Activated naive CD8-positive, alpha-beta T cell (primary cell): ENCODE data around the gene FAM78B.

Source experiments
- H3K27ac Mint-ChIP-seq: one replicate; pipeline ENCODE4 v1.8.0; 2021; ENCODE audit warnings: mixed read lengths
- H3K27me3 Mint-ChIP-seq: one replicate; pipeline ENCODE4 v1.8.0; 2021; ENCODE audit warnings: mixed read lengths
- H3K36me3 Mint-ChIP-seq: one replicate; pipeline ENCODE4 v1.8.0; 2021; ENCODE audit warnings: mixed read lengths
- H3K4me1 Mint-ChIP-seq: one replicate; pipeline ENCODE4 v1.8.0; 2021; ENCODE audit warnings: low read depth, mixed read lengths
- H3K4me3 Mint-ChIP-seq: one replicate; pipeline ENCODE4 v1.8.0; 2021; ENCODE audit warnings: mild to moderate bottlenecking, mixed read lengths
- H3K9me3 Mint-ChIP-seq: one replicate; pipeline ENCODE4 v1.8.0; 2021; ENCODE audit warnings: low read depth, mixed read lengths

Gene FAM78B

GRCh38 chr1:166039436-166040201 is 127.2 kb downstream of the FAM78B start:
- Mint-ChIP-seq H3K27me3 (no peaks in the 10 kb centered on the region), H3K36me3 (no peaks in the 10 kb centered on the region), H3K4me1 (no peaks in the 10 kb centered on the region), H3K27ac (no peak overlapping the region), H3K4me3 (no peak overlapping the region), H3K9me3 (no peaks in the 10 kb centered on the region)

- no peak overlapping the region for H3K4me3 Mint-ChIP-seq
- no peaks in the 10 kb centered on the region for H3K36me3 Mint-ChIP-seq
- no peaks in the 10 kb centered on the region for H3K4me1 Mint-ChIP-seq
- no peak overlapping the region for H3K27ac Mint-ChIP-seq
- H3K9me3 Mint-ChIP-seq: no peaks in the 10 kb centered on the region
- H3K27me3 Mint-ChIP-seq: no peaks in the 10 kb centered on the region
These were observed 130.7 kb downstream of the FAM78B start for GRCh38 chr1:166036092-166036491.

GRCh38 chr1:166032572-166033371 is 134.0 kb downstream of the FAM78B start:
- Mint-ChIP-seq H3K4me1 (no peaks in the 10 kb centered on the region), H3K4me3 (no peak overlapping the region)

GRCh38 chr1:166031932-166032571 is 134.7 kb downstream of the FAM78B start:
- H3K9me3 Mint-ChIP-seq: no peaks in the 10 kb centered on the region
- H3K4me1 Mint-ChIP-seq: no peaks in the 10 kb centered on the region
- H3K27me3 Mint-ChIP-seq: peaks cover 4% of the 10 kb centered on the region
- H3K27ac Mint-ChIP-seq: no peak overlapping the region
- no peaks in the 10 kb centered on the region for H3K36me3 Mint-ChIP-seq
- H3K4me3 Mint-ChIP-seq: no peak overlapping the region

More at GRCh38 chr1:166032572-166033371, 134.0 kb downstream of the FAM78B start:
- H3K9me3 Mint-ChIP-seq: no peaks in the 10 kb centered on the region
- H3K27me3 Mint-ChIP-seq: peaks cover 4% of the 10 kb centered on the region
- no peak overlapping the region for H3K27ac Mint-ChIP-seq
- no peaks in the 10 kb centered on the region for H3K36me3 Mint-ChIP-seq

- Mint-ChIP-seq H3K9me3 (no peaks in the 10 kb centered on the region), H3K27me3 (peaks cover 10% of the 10 kb centered on the region), H3K27ac (no peak overlapping the region), H3K4me3 (no peak overlapping the region), H3K36me3 (no peaks in the 10 kb centered on the region), H3K4me1 (no peaks in the 10 kb centered on the region)
These were observed 137.4 kb downstream of the FAM78B start for GRCh38 chr1:166029196-166029945.

- peaks cover 15% of the 10 kb centered on the region for H3K27me3 Mint-ChIP-seq
- no peaks in the 10 kb centered on the region for H3K9me3 Mint-ChIP-seq
- no peak overlapping the region for H3K27ac Mint-ChIP-seq
- H3K36me3 Mint-ChIP-seq: no peaks in the 10 kb centered on the region
- H3K4me3 Mint-ChIP-seq: no peak overlapping the region
- H3K4me1 Mint-ChIP-seq: no peaks in the 10 kb centered on the region
These were observed 140.2 kb downstream of the FAM78B start for GRCh38 chr1:166026555-166026954.

GRCh38 chr1:166026143-166026542 is 140.7 kb downstream of the FAM78B start:
- Mint-ChIP-seq H3K4me1 (no peaks in the 10 kb centered on the region), H3K4me3 (no peak overlapping the region), H3K36me3 (no peaks in the 10 kb centered on the region), H3K27ac (no peak overlapping the region), H3K27me3 (peaks cover 15% of the 10 kb centered on the region), H3K9me3 (no peaks in the 10 kb centered on the region)

GRCh38 chr1:166020210-166020609 is 146.6 kb downstream of the FAM78B start:
- Mint-ChIP-seq H3K4me1 (no peaks in the 10 kb centered on the region), H3K36me3 (no peaks in the 10 kb centered on the region), H3K4me3 (no peak overlapping the region), H3K9me3 (no peaks in the 10 kb centered on the region), H3K27ac (no peak overlapping the region), H3K27me3 (peaks cover 21% of the 10 kb centered on the region)
